Stimulated activated CD8-positive, alpha-beta memory T cell treated with anti-CD3 and anti-CD28 coated beads, Interleukin-4, amount 100 ng/mL, for 4 hours (primary cell): ENCODE measurements around the gene NKRF.
"Not testable (repeated sequence)": the region's sequence is repeated elsewhere in the genome, so short reads cannot be mapped to it uniquely, and the experiment has no call there.

ENCODE experiments used
- DNase-seq, 2 donors: peaks; one replicate each; pipeline ENCODE4 v3.0.0-alpha.2; 2020; ENCODE audit warnings: low read depth in 2 of 2, low spot score in 1 of 2

The NKRF gene

DNA sequence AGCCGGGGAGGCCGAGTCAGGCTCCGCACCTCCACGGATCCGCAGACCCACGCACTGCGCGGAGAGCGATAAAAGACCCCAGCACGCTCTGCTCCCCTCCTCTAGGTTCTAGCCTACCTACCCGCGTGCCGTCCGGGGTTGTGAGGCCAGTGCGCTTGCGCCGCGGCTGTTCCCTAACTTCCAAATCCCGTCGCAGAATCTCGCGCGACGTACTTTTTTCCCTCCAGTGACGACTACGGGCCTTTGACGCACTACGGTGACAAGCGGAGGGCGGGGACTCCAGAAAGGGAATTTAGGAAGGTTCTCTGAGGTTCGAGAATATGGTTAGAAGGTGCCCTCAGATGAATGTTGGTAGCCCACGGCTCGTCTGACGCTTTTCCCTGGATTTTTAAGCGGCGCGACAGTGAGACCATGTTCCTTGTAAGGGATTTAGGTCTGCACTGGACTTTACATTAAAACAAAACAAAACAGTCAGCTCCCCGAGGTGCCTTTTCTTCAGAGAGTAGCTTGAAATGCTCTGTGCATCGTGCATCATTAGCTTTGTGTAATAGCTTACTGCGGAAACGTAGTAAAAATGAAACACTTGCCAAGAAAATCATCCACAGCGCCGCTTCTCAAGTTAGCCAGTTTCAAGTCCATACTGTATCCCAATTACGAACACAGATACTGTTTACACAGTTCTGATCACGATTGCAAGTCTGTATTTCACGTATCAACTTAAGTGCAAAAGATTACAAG lies at the start of gene NKRF:
TSS of gene NKRF (minus strand) at position 145 of the 738 bp plus-strand sequence.
- peak; percentile 78 to 79 for DNase-seq

- DNase-seq: peak; percentile 6 to 38
Observed at GRCh38 chrX:119655125-119655524, 48.9 kb upstream of the NKRF start.

DNA sequence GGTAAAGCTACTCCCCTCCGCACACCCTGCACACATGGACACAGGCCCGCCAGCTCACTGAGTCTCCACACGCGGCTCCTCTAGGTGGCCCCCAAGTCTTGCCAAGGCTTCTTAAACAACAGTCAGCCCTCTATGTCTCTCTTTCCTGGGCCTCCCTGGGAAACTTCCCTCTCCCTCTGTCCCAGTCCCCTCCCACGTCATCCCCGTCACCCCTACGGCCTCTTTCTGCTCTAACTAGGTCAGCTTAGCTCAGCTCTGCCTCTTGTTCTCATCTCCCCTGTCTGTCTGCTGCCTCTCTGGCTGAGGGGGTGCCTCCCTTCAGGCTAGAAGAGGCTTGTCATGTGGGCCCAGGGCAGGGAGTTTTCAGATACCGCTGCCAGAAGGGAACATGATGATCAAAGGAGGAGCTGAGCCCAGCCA lies 47.9 kb upstream of the NKRF start:
- DNase-seq: no peak

DNA sequence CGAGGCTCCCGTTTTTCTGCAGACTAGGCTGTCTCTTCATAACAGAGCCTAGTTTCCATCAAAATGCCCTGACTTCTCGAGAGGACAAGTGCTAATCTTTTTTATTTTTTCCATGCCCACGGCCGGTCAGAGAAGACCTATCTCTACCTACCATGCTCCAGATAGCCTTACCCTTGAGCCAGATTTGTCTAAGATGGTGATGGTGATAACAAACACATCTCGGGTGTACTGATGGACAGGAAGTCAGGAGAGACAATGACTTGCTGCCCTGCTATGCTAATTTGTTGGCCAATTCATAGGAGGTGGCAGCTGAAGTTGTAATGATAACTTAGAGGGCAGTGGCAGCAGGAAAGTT lies 42.2 kb upstream of the NKRF start:
- no peak for DNase-seq

DNA sequence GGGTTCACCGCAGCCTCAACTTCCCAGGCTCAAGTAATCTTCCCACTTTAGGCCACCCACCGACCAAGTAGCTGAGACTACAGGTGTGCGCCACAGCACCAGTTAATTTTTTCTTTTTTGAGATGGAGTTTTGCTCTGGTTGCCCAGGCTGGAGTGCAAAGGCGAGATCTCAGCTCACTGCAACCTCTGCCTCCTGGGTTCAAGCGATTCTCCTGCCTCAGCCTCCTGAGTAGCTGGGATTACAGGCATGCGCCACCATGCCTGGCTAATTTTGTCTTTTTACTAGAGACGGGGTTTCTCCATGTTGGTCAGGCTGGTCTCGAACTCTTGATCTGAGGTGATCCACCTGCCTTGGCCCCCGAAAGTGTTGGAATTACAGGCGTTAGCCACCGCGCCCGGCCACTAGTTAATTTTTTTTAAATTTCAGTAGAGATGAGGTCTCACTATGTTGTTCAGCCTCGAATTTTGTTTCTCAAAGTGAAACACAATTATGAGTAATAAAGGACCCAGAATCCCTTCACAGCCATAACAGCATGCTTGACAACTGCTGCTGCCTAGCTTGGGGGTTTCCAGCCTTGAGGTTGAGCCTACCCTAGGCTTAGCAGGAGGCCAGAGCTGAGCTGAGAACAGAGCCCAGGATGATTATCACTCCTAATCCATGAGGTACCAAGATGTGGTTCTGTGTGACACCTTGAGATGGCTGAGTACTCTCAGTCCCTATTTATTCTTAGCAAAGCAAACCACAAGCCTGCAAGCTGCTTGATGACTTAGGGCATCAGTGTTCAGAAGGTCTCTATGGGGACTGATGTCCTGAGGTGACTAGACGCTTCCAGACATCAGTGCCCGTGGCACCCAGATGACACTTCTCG lies 41.6 kb upstream of the NKRF start:
- peak in 1 of 2 donors; percentile 3 for DNase-seq

DNA sequence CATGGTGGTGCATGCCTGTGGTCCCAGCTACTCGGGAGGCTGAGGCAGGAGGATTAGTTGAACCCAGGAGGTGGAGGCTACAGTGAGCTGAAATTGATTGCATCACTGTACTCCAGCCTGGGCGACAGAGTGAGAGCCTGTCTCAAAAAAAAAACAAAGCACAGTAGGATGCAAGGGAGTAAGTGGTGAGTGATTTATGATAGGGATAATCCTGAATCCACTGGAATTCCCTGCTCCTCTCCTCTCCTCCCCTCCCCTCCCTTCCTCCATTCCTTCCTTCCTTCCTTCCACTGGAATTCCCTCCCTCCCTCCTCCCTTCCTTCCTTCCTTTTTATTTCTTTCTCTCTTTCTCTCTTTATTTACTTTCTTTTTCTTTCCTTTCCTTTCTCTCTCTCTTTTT lies 40.9 kb upstream of the NKRF start:
- no peak for DNase-seq

DNA sequence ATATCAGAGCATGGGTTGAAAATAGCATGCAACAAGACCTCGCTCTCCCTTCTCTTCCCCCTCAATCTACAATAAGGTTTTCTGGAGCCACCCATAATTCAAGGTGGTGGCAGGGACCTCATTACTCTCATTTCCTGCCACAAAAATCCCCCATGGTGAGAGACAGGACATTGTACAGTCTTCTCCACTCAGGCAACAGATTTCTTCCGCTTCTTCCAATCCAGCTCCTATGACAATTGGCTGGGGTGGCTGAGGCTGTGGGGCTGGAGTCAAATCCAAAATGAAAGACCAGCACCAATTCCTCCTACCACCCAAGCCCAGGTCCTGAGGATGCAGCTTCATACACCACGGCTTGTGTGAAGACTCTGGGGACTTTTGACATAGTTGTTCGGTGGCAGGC lies 40.3 kb upstream of the NKRF start:
- DNase-seq: no peak

DNA sequence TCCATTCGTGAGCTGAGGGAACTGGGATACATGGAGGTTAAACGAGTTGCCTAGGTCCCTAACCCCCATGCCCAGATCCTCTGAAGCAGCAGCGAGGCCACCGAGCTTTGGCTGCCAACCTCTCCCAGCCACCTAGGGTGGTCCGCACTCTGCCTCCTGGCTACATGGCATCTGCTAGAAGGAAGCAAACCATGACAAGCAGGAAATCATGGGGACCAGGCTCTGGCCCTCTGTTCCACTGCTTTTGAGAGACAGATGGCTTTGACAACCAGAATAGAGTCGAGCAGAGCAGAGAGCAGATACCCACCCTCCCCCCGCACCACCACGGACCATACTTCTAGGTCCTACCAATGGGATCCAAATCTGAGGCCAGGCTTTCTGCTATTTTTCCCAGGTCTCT lies 37.5 kb upstream of the NKRF start:
- DNase-seq: no peak

DNA sequence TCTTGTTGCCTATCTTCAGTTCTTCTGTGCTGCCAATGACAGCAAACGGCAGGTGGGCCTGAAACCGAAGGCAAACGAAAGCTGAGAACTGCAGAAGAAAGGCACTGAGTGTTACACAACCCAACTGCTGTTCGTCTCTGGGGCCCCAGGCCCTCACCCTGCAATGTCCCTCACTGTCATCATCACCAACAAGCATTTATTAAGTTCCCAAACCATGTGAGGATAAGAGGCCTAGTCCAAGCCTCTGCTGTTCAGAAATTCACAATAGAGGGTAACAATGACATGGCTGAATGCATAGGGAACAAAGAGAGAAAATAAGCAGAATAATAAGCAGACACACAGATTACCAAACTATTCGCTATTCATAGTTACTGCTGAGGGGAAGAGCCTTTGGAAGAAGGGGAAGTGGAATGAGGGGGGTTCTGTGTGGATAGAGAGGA lies 34.5 kb upstream of the NKRF start:
- DNase-seq: no peak

DNA sequence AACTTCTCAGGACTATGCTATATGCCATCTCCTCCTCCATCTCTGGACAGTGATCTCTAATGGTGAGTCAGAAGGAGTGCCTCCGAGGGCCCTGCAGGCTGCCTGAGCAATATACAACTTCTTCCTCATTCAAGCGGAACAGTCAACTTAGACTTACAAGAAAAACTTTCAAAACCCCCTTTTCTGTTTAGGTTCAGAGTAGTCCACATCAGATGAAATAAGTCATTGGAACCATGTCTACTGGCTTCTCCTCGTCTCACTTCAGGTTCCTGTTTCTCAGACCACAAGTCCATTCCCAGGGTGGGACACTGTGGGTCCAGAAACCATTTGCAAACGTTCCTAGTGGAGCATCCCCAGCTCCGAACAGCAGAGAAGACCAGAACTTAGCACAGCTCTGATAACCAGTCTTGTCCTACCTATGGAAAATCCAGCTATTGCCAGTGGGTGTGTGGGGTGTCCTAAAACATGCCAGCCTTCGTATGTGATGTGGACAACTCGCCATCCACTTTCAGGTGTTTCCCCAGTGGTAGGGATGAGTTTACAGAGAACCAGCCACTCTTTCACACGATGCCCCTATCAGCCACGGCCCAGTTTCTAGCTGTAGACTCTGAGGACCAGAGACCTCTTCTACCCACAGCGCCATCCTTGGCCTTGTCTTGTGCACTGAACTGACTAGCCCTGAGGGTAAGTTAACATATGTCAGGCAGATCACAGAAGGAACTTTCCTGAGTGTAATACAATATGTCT lies 32.7 kb upstream of the NKRF start:
- no peak for DNase-seq

- not testable (repeated sequence) for DNase-seq
Observed at GRCh38 chrX:119637421-119637820, 31.2 kb upstream of the NKRF start.

- no peak for DNase-seq
Observed at GRCh38 chrX:119636419-119636818, 30.2 kb upstream of the NKRF start.

GRCh38 chrX:119635799-119636198 lies 29.6 kb upstream of the NKRF start:
- DNase-seq: no peak

DNA sequence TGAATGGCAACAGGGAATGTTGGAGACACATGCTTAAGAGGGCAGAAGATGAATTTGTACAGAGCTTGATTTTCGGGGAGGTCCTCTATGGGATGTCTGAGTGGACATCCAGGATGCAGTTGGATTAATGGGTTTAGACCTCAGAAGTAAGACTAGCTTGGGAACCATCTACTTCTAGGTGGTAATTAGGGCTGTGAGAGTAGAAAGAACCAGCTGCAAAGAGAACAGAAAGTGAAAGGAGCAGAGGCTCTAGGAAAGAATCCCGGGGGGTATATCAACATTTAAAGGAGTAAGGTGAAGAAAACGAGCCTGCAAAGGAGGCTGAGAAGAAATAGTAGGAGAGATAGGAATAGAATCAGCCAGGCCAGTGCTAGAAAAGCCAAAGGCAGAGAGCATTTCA lies 29.0 kb upstream of the NKRF start:
- DNase-seq: no peak

DNA sequence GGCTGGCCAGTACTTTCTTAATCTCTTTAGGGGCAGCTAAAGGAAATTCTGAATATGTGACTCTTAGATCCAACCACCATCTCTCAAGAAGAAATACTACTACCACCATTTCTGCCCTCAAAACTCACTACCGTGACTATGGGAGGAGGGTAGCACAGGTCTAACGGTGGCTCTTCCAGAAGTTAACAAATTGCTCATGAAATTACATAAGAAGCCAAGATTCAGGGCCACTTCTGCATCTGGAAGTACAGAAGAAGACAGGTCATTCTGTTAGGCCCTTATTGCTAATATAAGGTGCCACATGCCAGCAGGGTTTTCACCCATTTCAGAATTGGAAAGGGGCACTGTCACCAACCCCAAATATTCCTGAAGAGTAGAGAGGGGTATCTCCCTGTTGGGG lies 19.6 kb upstream of the NKRF start:
- DNase-seq: no peak

DNA sequence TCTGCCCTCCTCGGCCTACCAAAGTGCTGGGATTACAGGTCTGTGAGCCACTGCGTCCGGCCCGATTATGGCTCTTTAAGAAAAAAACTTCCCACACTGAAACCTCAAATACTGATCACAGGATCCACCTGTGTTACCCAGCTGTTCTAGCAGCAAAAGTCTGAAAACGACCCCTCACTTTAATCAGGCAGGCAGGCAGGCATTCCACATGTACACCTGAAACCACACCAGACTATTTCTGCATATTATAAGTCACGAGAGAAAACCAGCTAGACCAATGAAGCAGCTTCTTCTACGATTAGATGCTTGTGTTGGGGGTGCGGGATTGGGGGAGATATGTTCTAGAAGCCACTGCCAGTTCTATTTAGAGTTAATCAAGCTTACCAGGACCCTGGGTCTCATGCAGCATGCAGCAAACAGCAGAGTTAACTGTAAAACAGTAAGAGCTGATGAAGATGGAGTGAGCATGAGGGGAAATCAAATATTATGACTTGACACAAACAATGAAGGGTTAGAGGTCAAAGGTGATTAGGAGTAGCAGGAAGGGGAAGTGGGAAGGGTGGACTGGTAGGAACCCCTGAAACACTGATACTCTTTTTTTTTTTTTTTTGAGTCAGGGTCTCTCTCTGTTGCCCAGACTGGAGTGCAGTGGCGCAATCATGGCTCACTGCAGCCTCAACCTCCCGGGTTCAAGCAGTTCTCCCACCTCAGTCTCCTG lies 18.9 kb upstream of the NKRF start:
- no peak for DNase-seq

DNA sequence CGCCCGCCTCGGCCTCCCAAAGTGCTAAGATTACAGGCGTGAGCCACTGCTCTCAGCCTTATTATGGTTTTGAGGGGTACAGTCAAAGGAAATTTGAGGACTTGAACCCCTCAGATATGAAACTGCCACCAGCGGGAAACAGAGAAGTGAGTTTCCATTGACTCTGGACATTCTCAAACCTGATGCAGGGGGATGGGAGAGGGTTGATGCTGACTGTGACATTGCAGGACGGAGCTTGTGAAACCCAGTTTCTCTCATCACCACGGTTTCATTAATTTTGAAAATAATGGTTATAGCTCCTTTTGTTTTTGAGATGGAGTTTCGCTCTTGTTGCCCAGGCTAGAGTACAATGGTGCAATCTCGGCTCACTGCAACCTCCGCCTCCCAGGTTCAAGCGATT lies 18.2 kb upstream of the NKRF start:
- no peak for DNase-seq

DNA sequence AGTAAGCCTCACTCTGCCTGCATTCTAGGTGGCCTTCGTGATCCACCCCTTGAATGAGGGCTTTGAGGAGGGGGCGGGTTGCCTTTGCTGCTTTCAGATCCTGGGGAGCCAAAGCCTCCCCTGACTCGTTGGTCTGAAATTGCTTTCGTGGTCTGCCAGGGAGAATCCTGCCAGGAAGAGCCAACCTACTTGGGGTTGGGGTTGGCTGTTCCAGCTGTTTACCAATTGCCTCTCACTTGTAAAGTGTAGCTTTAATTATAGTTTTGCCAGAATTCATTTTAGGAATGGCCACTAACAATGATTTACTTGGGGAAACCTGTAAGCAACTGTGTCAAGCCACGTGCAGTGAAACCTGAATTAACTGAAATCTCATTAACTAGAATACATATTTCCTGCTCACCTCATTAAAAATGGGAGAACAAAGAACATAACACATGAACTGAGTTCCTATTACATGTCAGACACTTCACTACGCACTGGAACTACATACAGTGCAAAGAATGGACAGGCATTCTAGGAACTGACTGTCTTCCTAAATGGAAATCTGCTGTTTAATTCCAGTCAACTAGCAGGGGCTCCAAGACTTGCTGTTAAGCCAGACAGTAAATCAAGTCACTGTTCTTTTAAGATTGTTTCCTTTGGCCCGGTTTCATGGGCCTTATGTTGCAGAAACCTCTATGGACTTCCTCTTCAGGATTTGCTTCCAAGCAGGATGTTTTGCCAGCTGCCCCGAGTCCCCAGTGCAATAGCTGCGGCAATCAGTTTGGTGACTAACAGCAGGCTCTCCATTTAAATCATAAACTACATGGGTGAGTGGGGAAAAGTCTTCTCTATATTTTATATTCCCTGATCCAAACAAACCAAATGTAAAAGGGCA lies 16.4 kb upstream of the NKRF start:
- no peak for DNase-seq

DNA sequence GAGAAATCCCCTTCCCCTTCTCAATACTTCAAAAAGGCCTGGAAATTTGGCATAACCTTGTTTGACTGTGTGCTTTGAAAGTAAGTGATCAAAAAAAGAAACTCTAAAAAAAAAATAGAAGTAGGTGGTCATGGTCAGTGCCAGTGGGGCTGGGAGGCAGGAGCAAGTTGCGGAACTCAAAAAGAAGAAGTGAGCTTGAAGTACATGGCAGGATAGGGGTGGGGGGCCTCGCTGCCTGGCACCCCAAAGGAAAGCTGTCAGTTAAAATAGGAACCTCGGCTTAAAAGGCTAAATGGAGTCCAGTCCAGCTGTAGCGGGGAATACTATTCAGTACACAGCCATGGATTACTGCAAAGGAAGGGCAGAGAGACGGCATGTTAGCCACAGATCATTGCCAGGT lies 12.2 kb upstream of the NKRF start:
- no peak for DNase-seq

DNA sequence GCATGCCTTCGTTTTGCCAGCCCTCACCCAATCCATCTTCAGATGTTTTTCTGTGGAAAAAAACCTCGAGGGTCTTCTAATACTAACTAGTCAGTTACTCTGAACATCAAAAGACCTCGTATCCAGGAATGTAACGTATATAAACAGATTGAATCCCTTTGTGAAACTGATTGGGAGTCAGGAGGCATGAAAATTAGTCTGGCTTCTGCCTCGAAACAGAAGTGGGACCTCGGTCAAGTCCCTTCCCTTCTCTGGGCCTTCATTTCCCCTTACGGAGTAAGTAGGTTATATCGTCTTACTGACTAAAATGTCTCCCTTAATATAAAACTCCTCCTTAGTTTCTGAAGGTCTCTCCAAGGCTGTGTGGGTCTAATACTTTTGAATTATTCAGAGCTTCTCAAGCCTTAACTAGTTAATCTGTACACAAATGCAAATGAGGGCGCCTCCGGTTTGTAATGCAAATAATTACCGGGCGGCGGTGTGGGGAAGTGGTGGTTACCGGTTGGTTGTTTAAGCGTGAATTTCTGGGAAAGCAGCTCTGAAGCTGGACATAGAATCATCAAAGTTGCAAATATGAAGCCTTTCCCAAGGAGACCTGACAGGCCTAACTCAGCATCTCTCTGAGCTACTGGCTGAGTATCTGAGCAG lies 11.4 kb upstream of the NKRF start:
- no peak for DNase-seq
